ENCODE data around the gene ADCY7.
"Not testable (repeated sequence)": the region's sequence is repeated elsewhere in the genome, so short reads cannot be mapped to it uniquely, and the experiment has no call there.

Gene ADCY7

DNA sequence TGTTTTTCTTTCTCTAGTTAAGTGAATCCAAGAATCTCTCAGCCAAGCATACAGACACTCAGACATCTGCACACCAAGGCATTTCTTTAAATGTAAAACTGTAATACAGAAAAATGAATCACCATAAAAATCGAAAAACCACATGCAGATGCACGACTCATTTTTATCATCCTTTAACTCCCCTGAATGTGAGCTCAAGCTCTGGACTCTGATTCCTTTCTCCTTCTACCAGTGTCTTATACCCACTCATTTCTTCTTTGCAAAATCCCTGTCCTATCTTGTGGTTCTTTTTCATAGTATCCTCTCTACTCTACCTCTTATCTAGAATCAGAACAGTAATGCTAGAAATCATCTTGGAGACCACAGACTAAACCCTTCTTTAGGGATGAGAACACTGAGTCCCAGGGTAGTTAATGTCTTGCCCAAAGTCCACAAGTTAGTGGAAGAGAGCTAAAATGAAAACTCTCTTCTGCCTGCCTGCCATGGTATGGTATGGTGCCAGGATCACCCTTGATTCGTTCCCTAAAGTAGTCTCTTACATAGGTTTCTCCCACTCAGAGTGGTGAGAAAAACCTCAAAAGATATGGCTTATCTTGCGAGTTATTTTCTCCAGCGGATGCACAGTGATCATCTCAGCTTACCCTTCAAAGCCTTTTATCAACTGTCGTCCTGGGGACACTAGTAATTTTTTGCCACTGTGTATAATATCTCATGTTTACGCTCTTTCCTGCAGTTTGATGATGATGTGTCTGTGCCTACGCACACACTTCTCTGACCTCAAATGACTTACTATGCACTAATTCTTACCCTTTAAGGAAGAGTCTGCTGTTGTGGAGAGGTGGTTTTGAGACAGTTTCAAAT is 72.2 kb downstream of the ADCY7 start:
- TF ChIP-seq, protein P1, sequence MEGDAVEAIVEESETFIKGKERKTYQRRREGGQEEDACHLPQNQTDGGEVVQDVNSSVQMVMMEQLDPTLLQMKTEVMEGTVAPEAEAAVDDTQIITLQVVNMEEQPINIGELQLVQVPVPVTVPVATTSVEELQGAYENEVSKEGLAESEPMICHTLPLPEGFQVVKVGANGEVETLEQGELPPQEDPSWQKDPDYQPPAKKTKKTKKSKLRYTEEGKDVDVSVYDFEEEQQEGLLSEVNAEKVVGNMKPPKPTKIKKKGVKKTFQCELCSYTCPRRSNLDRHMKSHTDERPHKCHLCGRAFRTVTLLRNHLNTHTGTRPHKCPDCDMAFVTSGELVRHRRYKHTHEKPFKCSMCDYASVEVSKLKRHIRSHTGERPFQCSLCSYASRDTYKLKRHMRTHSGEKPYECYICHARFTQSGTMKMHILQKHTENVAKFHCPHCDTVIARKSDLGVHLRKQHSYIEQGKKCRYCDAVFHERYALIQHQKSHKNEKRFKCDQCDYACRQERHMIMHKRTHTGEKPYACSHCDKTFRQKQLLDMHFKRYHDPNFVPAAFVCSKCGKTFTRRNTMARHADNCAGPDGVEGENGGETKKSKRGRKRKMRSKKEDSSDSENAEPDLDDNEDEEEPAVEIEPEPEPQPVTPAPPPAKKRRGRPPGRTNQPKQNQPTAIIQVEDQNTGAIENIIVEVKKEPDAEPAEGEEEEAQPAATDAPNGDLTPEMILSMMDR (IDR thresholded peaks at IDR 0.05; ENCODE audit: low read depth, low read length), result no peak
- TF ChIP-seq MYC (IDR thresholded peaks at IDR 0.05; ENCODE audit: low read depth, low read length) (no peak), POLR2A (IDR thresholded peaks at IDR 0.05; ENCODE audit: extremely low read depth, insufficient read length) (no peak)
- TF ChIP-seq, protein P2, sequence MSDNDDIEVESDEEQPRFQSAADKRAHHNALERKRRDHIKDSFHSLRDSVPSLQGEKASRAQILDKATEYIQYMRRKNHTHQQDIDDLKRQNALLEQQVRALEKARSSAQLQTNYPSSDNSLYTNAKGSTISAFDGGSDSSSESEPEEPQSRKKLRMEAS (IDR thresholded peaks at IDR 0.05; ENCODE audit: low read depth, low read length), result no peak
- DNase-seq (ENCODE audit: low read depth), result no peak
- no peak overlapping the region for H3K4me3 ChIP-seq (ENCODE audit: low read depth, low read length)

DNA sequence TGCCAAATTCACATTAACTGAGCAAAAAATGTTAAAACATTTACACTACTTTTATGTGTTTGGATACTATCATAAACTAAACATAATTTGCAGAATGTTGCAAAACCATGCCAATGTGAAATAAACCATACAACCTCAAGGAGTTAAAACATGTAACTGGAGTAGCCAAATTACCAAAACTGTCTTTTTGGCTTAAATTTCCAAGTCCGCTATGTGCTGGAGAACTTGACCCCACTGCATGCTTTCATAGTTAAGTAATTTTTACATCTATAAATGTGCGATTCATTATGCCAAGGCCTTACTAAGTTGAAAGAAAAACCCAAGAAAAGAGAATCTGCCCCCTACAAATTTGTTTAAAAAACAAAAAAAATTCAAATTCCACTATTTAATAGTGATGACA is 74.2 kb downstream of the ADCY7 start:
- TF ChIP-seq MYC (IDR thresholded peaks at IDR 0.05; ENCODE audit: low read depth, low read length) (no peak), POLR2A (IDR thresholded peaks at IDR 0.05; ENCODE audit: extremely low read depth, insufficient read length) (no peak)
- TF ChIP-seq, protein P1 (IDR thresholded peaks at IDR 0.05; ENCODE audit: low read depth, low read length), result no peak
- TF ChIP-seq, protein P2 (IDR thresholded peaks at IDR 0.05; ENCODE audit: low read depth, low read length), result no peak
- H3K4me3 ChIP-seq (ENCODE audit: low read depth, low read length), result no peak overlapping the region
- no peak for DNase-seq (ENCODE audit: low read depth)

DNA sequence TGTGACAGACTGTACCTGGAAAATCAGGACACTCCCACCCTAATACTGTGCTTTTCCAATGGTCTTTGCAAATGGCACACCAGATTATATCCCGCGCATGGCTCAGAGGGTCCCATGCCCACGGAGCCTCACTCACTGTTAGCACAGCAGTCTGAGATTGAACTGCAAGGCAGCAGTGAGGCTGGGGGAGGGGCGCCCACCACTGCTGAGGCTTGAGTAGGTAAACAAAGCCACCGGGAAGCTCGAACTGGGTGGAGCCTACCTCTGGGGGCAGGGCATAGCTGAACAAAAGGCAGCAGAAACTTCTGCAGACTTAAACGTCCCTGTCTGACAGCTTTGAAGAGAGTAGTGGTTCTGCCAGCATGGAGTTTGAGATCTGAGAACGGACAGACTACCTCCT is 77.2 kb downstream of the ADCY7 start:
- DNase-seq (ENCODE audit: low read depth); H3K4me3 ChIP-seq (ENCODE audit: low read depth, low read length): not testable (repeated sequence)

DNA sequence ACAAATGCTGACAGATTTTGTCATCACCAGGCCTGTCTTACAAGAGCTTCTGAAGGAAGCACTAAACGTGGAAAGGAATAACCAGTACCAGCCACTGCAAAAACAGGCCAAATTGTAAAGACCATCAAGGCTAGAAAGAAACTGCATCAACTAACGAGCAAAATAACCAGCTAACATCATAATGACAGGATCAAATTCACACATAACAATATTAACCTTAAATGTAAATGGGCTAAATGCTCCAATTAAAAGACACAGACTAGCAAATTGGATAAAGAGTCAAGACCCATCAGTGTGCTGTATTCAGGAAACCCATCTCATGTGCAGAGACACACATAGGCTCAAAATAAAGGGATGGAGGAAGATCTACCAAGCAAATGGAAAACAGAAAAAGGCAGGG is 78.9 kb downstream of the ADCY7 start:
- H3K4me3 ChIP-seq (ENCODE audit: low read depth, low read length); DNase-seq (ENCODE audit: low read depth): not testable (repeated sequence)

DNA sequence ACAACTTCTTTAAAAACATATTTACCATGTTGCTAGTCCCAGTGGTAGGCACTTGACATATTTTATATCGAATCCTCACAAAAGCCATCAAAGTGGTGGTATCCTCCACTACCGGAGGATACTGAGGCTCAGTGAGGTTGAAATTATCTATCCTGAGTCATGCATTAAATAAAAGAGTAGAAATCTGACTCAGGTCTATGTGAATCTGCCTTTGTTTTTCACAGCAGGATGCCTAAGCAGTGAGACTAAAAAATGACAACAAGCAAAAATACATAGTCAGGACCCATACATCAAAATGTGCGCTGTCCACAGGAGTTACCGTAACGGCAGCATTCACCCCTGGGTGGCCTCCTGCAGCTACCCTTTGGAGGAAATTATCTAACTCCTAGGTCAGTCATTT is 84.8 kb downstream of the ADCY7 start:
- H3K4me3 ChIP-seq (ENCODE audit: low read depth, low read length), result no peak overlapping the region
- TF ChIP-seq, protein P1 (IDR thresholded peaks at IDR 0.05; ENCODE audit: low read depth, low read length), result no peak
- no peak for TF ChIP-seq POLR2A (IDR thresholded peaks at IDR 0.05; ENCODE audit: extremely low read depth, insufficient read length)
- TF ChIP-seq MYC (IDR thresholded peaks at IDR 0.05; ENCODE audit: low read depth, low read length), result no peak
- TF ChIP-seq, protein P2 (IDR thresholded peaks at IDR 0.05; ENCODE audit: low read depth, low read length), result no peak
- DNase-seq (ENCODE audit: low read depth), result no peak

DNA sequence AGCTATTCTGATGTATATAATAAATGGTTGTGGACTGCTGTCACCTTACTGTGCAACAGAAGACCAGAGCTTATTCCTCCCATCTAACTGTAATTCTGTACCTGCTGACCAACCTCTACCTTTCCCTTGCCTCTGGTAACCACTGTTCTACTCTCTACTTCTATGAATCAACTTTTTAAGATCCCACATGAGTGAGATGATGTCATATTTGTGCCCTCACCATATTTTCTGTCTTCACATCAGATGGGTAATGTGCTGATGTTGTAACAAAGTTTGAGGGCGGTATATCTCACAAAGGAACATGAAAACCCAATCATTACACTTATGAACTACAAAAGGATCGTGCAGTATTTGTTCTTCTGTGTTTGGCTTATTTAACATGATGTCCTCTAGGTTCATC is 85.6 kb downstream of the ADCY7 start:
- DNase-seq (ENCODE audit: low read depth), result no peak
- TF ChIP-seq, protein P2 (IDR thresholded peaks at IDR 0.05; ENCODE audit: low read depth, low read length), result no peak
- TF ChIP-seq MYC (IDR thresholded peaks at IDR 0.05; ENCODE audit: low read depth, low read length) (no peak), POLR2A (IDR thresholded peaks at IDR 0.05; ENCODE audit: extremely low read depth, insufficient read length) (no peak)
- TF ChIP-seq, protein P1 (IDR thresholded peaks at IDR 0.05; ENCODE audit: low read depth, low read length), result no peak
- H3K4me3 ChIP-seq (ENCODE audit: low read depth, low read length), result no peak overlapping the region

DNA sequence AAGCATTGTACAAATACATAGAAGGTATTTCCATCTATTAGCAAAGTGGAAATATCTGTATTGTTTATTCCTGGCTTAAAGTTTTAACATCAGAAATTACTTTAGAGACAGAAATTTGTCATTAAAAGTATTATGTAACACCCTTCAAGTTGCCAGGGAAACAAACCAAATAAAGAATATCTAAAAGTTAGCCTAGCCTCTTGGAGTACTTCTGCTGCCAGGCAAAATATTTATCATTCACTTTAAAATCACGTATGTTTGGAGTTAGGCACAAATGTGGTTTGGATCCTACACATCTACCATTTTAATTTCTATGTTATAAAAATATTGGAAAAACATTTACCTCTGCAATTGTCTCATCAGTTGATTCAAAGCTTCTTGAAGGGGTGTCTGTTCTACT is 87.7 kb downstream of the ADCY7 start:
- no peak for DNase-seq (ENCODE audit: low read depth)
- no peak overlapping the region for H3K4me3 ChIP-seq (ENCODE audit: low read depth, low read length)
- TF ChIP-seq POLR2A (IDR thresholded peaks at IDR 0.05; ENCODE audit: extremely low read depth, insufficient read length) (no peak), MYC (IDR thresholded peaks at IDR 0.05; ENCODE audit: low read depth, low read length) (no peak)
- TF ChIP-seq, protein P1 (IDR thresholded peaks at IDR 0.05; ENCODE audit: low read depth, low read length), result no peak
- TF ChIP-seq, protein P2 (IDR thresholded peaks at IDR 0.05; ENCODE audit: low read depth, low read length), result no peak
